CD4-positive, alpha-beta T cell treated with Interleukin-4 for 4 hours (primary cell): ENCODE data around the gene SLC16A8.

ENCODE experiments used
- DNase-seq: peaks from one replicate; pipeline ENCODE4 v3.0.0-alpha.2; 2020

The SLC16A8 gene

GRCh38 chr22:38112381-38112780 is 28.4 kb upstream of the SLC16A8 start:
- no peak for DNase-seq

GRCh38 chr22:38111925-38112355 is 28.0 kb upstream of the SLC16A8 start:
- DNase-seq = no peak

- DNase-seq = no peak
Observed at GRCh38 chr22:38110863-38111852, 27.2 kb upstream of the SLC16A8 start.

- no peak for DNase-seq
Observed at GRCh38 chr22:38110008-38110862, 26.3 kb upstream of the SLC16A8 start, which contains the start of gene BAIAP2L2. Gene BAIAP2L2 (minus strand): TSS chr22:38110684. CDS start chr22:38110525, 159 bp downstream.

GRCh38 chr22:38109371-38110001 is 25.5 kb upstream of the SLC16A8 start:
- DNase-seq = no peak

GRCh38 chr22:38108561-38109319 is 24.8 kb upstream of the SLC16A8 start:
- no peak for DNase-seq

GRCh38 chr22:38107692-38108515 is 23.9 kb upstream of the SLC16A8 start:
- no peak for DNase-seq

- DNase-seq = no peak
Observed at GRCh38 chr22:38106814-38107578, 23.0 kb upstream of the SLC16A8 start.

- no peak for DNase-seq
Observed at GRCh38 chr22:38104084-38104483, 20.1 kb upstream of the SLC16A8 start.

- no peak for DNase-seq
Observed at GRCh38 chr22:38103641-38104040, 19.7 kb upstream of the SLC16A8 start.

GRCh38 chr22:38098410-38099249 is 14.6 kb upstream of the SLC16A8 start:
- no peak for DNase-seq

GRCh38 chr22:38097557-38098409 is 13.8 kb upstream of the SLC16A8 start:
- DNase-seq = no peak

GRCh38 chr22:38097058-38097457 is 13.1 kb upstream of the SLC16A8 start:
- no peak for DNase-seq

GRCh38 chr22:38089474-38089851 is 5.5 kb upstream of the SLC16A8 start:
- DNase-seq = no peak

- no peak for DNase-seq
Observed at GRCh38 chr22:38088629-38089473, 4.9 kb upstream of the SLC16A8 start.

- no peak for DNase-seq
Observed at GRCh38 chr22:38087855-38088254, 3.9 kb upstream of the SLC16A8 start.

GRCh38 chr22:38086942-38087341 is 3.0 kb upstream of the SLC16A8 start:
- DNase-seq = no peak
